Chondrocyte (in vitro differentiated cells): ENCODE data around the gene MAP2K6. TPM values are rescaled to one million over a fixed set of nuclear protein-coding genes. Genes with fewer than 3 reads are reported as not detected.

Experiments used
- DNase-seq: peaks from one replicate; pipeline ENCODE4 v3.0.0; 2021; ENCODE audit warnings: mixed read lengths, low spot score
- H3K27ac Mint-ChIP-seq: one replicate; pipeline ENCODE4 v1.8.0; 2021; ENCODE audit warnings: mild to moderate bottlenecking, moderate library complexity, mixed read lengths; ENCODE audit not compliant: unreplicated experiment
- H3K27me3 Mint-ChIP-seq: 2 replicates; pipeline ENCODE4 v1.8.0; 2021; ENCODE audit warnings: low read depth, mixed read lengths
- H3K36me3 Mint-ChIP-seq: 2 replicates; pipeline ENCODE4 v1.8.0; 2021; ENCODE audit warnings: low read depth, mixed read lengths
- H3K4me1 Mint-ChIP-seq: 2 replicates; pipeline ENCODE4 v1.8.0; 2021; ENCODE audit warnings: low read depth, mild to moderate bottlenecking, mixed read lengths
- H3K4me3 Mint-ChIP-seq: one replicate; pipeline ENCODE4 v1.8.0; 2021; ENCODE audit warnings: mild to moderate bottlenecking, moderate library complexity, mixed read lengths; ENCODE audit not compliant: unreplicated experiment
- H3K9me3 Mint-ChIP-seq: 2 replicates; pipeline ENCODE4 v1.8.0; 2021; ENCODE audit warnings: low read depth, mixed read lengths
- total RNA-seq: library from RNA; stranded (reverse); gene quantifications from 3 replicates; pipeline ENCODE4 v1.2.1, GENCODE V29; 2021
- TF ChIP-seq, protein P1 (sequence below): fragments of 200-600 bp; sonication (generic); IDR thresholded peaks from 2 replicates; pipeline ENCODE4 v1.5.0; 2021; ENCODE audit warnings: antibody characterized with exemption, mild to moderate bottlenecking, moderate library complexity

Gene MAP2K6
- total RNA-seq, 1 donor from 2014 or later: 0.75 TPM

DNA sequence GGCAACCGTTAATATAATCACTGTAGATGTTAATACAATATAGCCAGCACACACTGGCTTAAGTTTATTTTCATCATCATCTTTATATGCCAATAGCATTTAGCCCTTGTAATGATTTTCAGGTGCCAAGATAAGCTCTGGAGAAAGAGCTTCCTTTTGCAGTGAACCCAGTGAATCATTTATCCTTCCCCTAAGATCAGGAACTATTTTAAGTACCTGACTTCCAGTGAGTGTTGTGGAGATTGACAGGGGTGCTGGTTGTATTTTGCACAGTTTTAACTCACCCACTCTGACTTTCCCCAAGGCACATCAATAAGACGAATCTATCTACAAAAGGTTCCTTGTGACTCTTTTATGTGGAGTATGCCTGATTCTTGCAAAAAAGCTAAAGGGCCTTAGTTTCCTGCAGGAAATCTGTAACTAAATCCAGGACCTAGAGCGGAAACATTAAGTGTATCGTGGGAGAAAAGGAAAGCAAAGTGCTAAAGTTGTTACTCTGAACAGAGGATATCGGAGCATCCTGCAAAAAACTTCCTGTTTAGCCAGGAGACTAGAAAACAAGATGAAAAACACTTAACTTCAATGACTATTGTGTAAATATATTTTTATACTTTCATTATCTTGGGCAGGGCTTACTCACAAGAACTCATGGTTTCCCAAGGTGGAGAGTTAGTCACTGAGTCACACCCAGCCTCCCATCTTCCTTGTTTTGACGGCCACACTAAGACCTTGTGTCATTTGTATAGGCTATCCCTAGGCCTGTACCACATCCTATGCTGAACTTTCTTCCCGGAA is 183.6 kb downstream of the MAP2K6 start:
- H3K36me3 Mint-ChIP-seq: no peaks in the 10 kb centered on the region
- H3K27ac Mint-ChIP-seq: no peak overlapping the region
- no peaks in the 10 kb centered on the region for H3K27me3 Mint-ChIP-seq
- H3K4me1 Mint-ChIP-seq: peaks cover 10% of the 10 kb centered on the region
- TF ChIP-seq, protein P1, sequence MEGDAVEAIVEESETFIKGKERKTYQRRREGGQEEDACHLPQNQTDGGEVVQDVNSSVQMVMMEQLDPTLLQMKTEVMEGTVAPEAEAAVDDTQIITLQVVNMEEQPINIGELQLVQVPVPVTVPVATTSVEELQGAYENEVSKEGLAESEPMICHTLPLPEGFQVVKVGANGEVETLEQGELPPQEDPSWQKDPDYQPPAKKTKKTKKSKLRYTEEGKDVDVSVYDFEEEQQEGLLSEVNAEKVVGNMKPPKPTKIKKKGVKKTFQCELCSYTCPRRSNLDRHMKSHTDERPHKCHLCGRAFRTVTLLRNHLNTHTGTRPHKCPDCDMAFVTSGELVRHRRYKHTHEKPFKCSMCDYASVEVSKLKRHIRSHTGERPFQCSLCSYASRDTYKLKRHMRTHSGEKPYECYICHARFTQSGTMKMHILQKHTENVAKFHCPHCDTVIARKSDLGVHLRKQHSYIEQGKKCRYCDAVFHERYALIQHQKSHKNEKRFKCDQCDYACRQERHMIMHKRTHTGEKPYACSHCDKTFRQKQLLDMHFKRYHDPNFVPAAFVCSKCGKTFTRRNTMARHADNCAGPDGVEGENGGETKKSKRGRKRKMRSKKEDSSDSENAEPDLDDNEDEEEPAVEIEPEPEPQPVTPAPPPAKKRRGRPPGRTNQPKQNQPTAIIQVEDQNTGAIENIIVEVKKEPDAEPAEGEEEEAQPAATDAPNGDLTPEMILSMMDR: no peak
- H3K9me3 Mint-ChIP-seq: no peaks in the 10 kb centered on the region
- H3K4me3 Mint-ChIP-seq: no peak overlapping the region
- DNase-seq: no peak

DNA sequence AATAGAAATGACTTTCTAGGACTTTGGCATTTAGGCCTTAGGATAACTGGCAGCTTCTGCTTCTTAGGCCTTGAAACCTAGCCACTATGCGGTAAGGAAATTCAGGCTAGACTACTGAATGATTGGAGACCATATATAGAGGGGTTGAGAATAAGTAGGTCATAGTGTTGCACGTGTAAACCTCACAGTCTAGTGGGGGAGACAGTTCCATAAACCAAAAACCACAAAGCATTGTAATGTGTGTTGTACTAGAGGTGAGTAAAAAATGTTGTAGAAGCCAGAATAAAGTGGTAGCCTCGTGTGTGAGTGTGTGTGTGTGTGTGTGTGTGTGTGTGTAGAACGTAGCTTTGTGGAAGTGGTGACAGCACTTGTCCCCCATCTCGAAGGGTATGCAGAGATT is 188.5 kb downstream of the MAP2K6 start:
- Mint-ChIP-seq H3K27ac (no peak overlapping the region), H3K27me3 (no peaks in the 10 kb centered on the region), H3K4me1 (peaks cover 18% of the 10 kb centered on the region), H3K4me3 (no peak overlapping the region), H3K9me3 (no peaks in the 10 kb centered on the region), H3K36me3 (no peaks in the 10 kb centered on the region)
- DNase-seq: no peak
- TF ChIP-seq, protein P1: no peak

Other genes with a start within 250 kb of the MAP2K6 start
- gene ABCA10, start 185.9 kb upstream of the MAP2K6 start, total RNA-seq: 0.50 to 0.92 TPM (median 0.87 TPM) in 3 replicates
- gene ABCA5, start 87.6 kb upstream of the MAP2K6 start, total RNA-seq: 7.7 to 8.7 TPM (median 8.2 TPM) in 3 replicates